Panc1 (cell line): ENCODE measurements around the gene TBC1D10A. TPM values are rescaled to one million over a fixed set of nuclear protein-coding genes. Genes with fewer than 3 reads are reported as not detected.

Source experiments
- ATAC-seq: fragments of 200-7000 bp; cut with Tn5 transposase; 2 replicates; pipeline ENCODE4 v1.9.1; 2020; ENCODE audit warnings: mild to moderate bottlenecking, moderate library complexity
- BruUV-seq: library from RNA; stranded (reverse); fragments of 400-500 nt; replicated peaks from 2 replicates; lab custom pipeline; 2021; lab: Mats Ljungman, UMichigan
- CTCF ChIA-PET: fragments of 300-600 bp; sonication (Branson Sonifier 250); formaldehyde crosslinking; loops from one replicate; lab custom pipeline; 2022; ENCODE audit warnings: antibody characterized with exemption; lab: Charles Lee
- POLR2A ChIA-PET: fragments of 300-600 bp; sonication (Branson Sonifier 250); formaldehyde crosslinking; loops from one replicate; lab custom pipeline; 2022; ENCODE audit warnings: antibody characterized with exemption; lab: Charles Lee
- DNase-seq: peaks from one replicate; pipeline ENCODE4 v3.0.0-alpha.2; 2010; ENCODE audit warnings: low read depth, low spot score
- H3K27ac ChIP-seq: 2 replicates; pipeline ENCODE4 v1.5.1; 2011; ENCODE audit warnings: mild to moderate bottlenecking, low read length, inconsistent platforms
- H3K27me3 ChIP-seq: fragments of 200-500 bp; sonication (Bioruptor generic); 2 replicates; pipeline ENCODE4 v1.6.0; 2014; ENCODE audit warnings: low read length, inconsistent platforms; ENCODE audit not compliant: control insufficient read depth, insufficient read depth
- H3K36me3 ChIP-seq: fragments of 200-500 bp; sonication (Bioruptor generic); 2 replicates; pipeline ENCODE4 v1.5.1; 2014; ENCODE audit warnings: inconsistent platforms, mild to moderate bottlenecking, low read length, moderate library complexity; ENCODE audit not compliant: control insufficient read depth, insufficient read depth
- H3K4me1 ChIP-seq: 2 replicates; pipeline ENCODE4 v1.5.1; 2011; ENCODE audit warnings: inconsistent platforms, mild to moderate bottlenecking, low read length, moderate library complexity; ENCODE audit not compliant: control insufficient read depth, insufficient read depth
- H3K4me3 ChIP-seq, 2 experiments: 2 replicates each; pipeline ENCODE4 v1.5.1; 2011 to 2012; ENCODE audit warnings: low read depth in 2 of 2, low read length in 2 of 2, mild to moderate bottlenecking in 2 of 2, inconsistent platforms in 1 of 2, moderate library complexity in 1 of 2
- H3K9me3 ChIP-seq: fragments of 200-500 bp; sonication (Bioruptor generic); 2 replicates; pipeline ENCODE4 v1.5.1; 2014; ENCODE audit warnings: low read depth, mild to moderate bottlenecking, inconsistent platforms, low read length, moderate library complexity; ENCODE audit not compliant: control insufficient read depth, insufficient read depth
- POLR2AphosphoS5 ChIP-seq: IDR thresholded peaks from 2 replicates; pipeline ENCODE4 v1.6.1; 2012; ENCODE audit warnings: mild to moderate bottlenecking, low read depth, low read length, moderate library complexity
- REST ChIP-seq, 2 experiments: IDR thresholded peaks; 2 replicates each; pipeline ENCODE4 v1.6.1; 2011 to 2012; ENCODE audit warnings: low read depth in 2 of 2, control low read depth in 1 of 2, low read length in 1 of 2, mild to moderate bottlenecking in 1 of 2, moderate library complexity in 1 of 2; ENCODE audit not compliant: insufficient read depth in 1 of 2
- SIN3A ChIP-seq: IDR thresholded peaks from 2 replicates; pipeline ENCODE4 v1.6.1; 2012; ENCODE audit warnings: low read depth, mild to moderate bottlenecking, low read length, moderate library complexity, borderline replicate concordance; ENCODE audit not compliant: insufficient read depth
- TCF7L2 ChIP-seq: IDR thresholded peaks from 2 replicates; pipeline ENCODE4 v1.6.1; 2011; ENCODE audit warnings: mild to moderate bottlenecking, low read depth, low read length, inconsistent platforms
- in situ Hi-C: cut with HindIII; loops from 2 replicates; pipeline ENCODE4 v1.10.0; 2016; ENCODE audit warnings: low sequenced_read_pairs, low pct_unique_long_range_greater_than_20kb
- intact Hi-C: fragments of 100-400 bp; cut with micrococcal nuclease; formaldehyde crosslinking; loops from one replicate; pipeline ENCODE4 v1.10.0; 2022; ENCODE audit not compliant: unreplicated experiment
- total RNA-seq: library from RNA; stranded (reverse); gene quantifications from one replicate; pipeline ENCODE4 v1.2.1, GENCODE V29; 2021; ENCODE audit not compliant: unreplicated experiment
- TF ChIP-seq, protein P1 (sequence below): fragments of 450-650 bp; IDR thresholded peaks from 2 replicates; pipeline ENCODE4 v1.5.1; 2017; ENCODE audit warnings: mild to moderate bottlenecking

TBC1D10A gene
- total RNA-seq, 1 experiment from 2014 or later, result 14.9 TPM

DNA sequence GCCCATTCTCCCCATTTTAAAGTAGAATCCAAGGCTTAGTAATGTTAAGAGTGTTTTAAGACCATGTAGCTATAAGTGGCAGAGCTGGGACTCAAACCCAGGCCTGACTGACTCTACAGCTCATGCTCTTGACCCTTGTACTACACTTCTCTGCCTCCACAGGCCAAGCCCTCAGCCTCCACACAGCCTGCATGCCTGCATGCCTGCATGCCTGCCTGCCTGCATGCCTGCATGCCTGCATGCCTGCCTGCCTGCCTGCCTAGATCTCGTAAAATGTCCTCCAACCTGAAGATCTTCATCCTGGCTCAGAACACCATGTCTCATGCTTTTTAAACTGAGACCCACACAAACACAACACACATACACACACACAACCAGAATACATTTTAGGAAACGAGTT is 18.6 kb downstream of the TBC1D10A start:
- in situ Hi-C loops (no loop called here), intact Hi-C loops (no loop called here)

DNA sequence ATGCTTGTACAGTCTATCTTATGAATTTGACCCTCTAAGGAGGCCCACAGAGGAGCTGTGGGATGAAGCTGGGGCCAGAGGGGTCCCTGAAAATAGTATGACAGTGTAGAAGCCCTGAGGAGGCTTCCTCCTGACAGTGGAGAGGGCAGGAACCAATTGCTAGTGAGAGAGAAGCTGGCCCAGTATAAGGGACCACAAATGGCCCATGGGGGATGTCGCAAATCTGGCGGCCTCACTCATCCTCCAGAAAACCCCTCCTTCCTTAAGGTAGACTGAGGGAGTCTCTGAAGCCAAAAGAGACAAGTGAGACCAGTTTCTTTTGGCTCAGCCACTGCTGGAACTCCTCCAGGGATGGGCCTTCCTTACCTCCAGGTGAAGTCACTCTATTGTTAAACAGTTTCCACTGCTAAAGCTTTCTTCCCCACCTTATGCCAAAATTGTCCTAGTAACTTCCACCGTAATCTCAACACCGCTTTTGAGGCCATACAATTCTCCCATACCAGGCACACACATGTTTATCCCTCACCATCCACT is 19.6 kb downstream of the TBC1D10A start:
- no peak overlapping the region for H3K4me3 ChIP-seq
- TF ChIP-seq, protein P1, sequence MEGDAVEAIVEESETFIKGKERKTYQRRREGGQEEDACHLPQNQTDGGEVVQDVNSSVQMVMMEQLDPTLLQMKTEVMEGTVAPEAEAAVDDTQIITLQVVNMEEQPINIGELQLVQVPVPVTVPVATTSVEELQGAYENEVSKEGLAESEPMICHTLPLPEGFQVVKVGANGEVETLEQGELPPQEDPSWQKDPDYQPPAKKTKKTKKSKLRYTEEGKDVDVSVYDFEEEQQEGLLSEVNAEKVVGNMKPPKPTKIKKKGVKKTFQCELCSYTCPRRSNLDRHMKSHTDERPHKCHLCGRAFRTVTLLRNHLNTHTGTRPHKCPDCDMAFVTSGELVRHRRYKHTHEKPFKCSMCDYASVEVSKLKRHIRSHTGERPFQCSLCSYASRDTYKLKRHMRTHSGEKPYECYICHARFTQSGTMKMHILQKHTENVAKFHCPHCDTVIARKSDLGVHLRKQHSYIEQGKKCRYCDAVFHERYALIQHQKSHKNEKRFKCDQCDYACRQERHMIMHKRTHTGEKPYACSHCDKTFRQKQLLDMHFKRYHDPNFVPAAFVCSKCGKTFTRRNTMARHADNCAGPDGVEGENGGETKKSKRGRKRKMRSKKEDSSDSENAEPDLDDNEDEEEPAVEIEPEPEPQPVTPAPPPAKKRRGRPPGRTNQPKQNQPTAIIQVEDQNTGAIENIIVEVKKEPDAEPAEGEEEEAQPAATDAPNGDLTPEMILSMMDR, result no peak
- TF ChIP-seq POLR2AphosphoS5 (no peak), REST (IDR thresholded peaks at IDR 0.05; ENCODE audit: insufficient read depth in 1 of 2, low read depth in 2 of 2, low read length in 1 of 2) (no peak), TCF7L2 (no peak), SIN3A (no peak)
- POLR2A ChIA-PET, result no interaction called here
- no peaks in the 10 kb centered on the region for H3K9me3 ChIP-seq
- no peaks in the 10 kb centered on the region for H3K27me3 ChIP-seq
- peaks cover 32% of the 10 kb centered on the region for H3K4me1 ChIP-seq
- intact Hi-C loops, result no loop called here
- no TSS peak for BruUV-seq
- in situ Hi-C loops, result no loop called here
- no peak overlapping the region for H3K27ac ChIP-seq
- no peak for DNase-seq
- no peak for ATAC-seq
- CTCF ChIA-PET, result no interaction called here
- H3K36me3 ChIP-seq, result no peaks in the 10 kb centered on the region

More for the DNA sequence above, 18.6 kb downstream of the TBC1D10A start:
- no peaks in the 10 kb centered on the region for H3K27me3 ChIP-seq
- no peak for DNase-seq
- no peaks in the 10 kb centered on the region for H3K36me3 ChIP-seq
- ATAC-seq, result no peak
- ChIA-PET POLR2A (interaction anchor here (0.6 kb wide), 1 partner anchor 41 kb away, joined by 3 read pairs; no protein-coding TSS in a partner anchor), CTCF (no interaction called here)
- BruUV-seq, result no TSS peak
- no peaks in the 10 kb centered on the region for H3K9me3 ChIP-seq
- peaks cover 42% of the 10 kb centered on the region for H3K4me1 ChIP-seq
- no peak for TF ChIP-seq SIN3A
- no peak for TF ChIP-seq POLR2AphosphoS5
- TF ChIP-seq, protein P1, result no peak
- TF ChIP-seq REST (IDR thresholded peaks at IDR 0.05; ENCODE audit: insufficient read depth in 1 of 2, low read depth in 2 of 2, low read length in 1 of 2), result no peak
- no peak for TF ChIP-seq TCF7L2
- no peak overlapping the region for H3K27ac ChIP-seq
- H3K4me3 ChIP-seq, result no peak overlapping the region
